Epithelial cell of esophagus (primary cell): Measurements from ENCODE around the gene ADAM33.

Experiments used
- DNase-seq: peaks from one replicate; pipeline ENCODE4 v3.0.0; 2010; ENCODE audit warnings: low read depth
- H3K4me3 ChIP-seq: 2 replicates; pipeline ENCODE4 v1.5.1; 2011; ENCODE audit warnings: mild to moderate bottlenecking, low read length, control low read depth
- CTCF ChIP-seq: IDR thresholded peaks from 2 replicates; pipeline ENCODE4 v1.5.1; 2011; ENCODE audit warnings: low read depth, mild to moderate bottlenecking, low read length, control low read depth, inconsistent platforms; ENCODE audit not compliant: insufficient read depth; ENCODE audit errors: missing control alignments

ADAM33 gene

GRCh38 chr20:3652676-3653596 lies 28.9 kb downstream of the ADAM33 start:
- TF ChIP-seq CTCF = no peak
- no peak for DNase-seq

GRCh38 chr20:3652221-3652620 lies 29.6 kb downstream of the ADAM33 start:
- no peak for DNase-seq
- no peak for TF ChIP-seq CTCF

More at GRCh38 chr20:3652676-3653596, 28.9 kb downstream of the ADAM33 start:
- H3K4me3 ChIP-seq = no peak overlapping the region

GRCh38 chr20:3651204-3651962 lies 30.4 kb downstream of the ADAM33 start:
- no peak overlapping the region for H3K4me3 ChIP-seq
- DNase-seq = no peak
- TF ChIP-seq CTCF = no peak

More at GRCh38 chr20:3652221-3652620, 29.6 kb downstream of the ADAM33 start:
- H3K4me3 ChIP-seq = no peak overlapping the region

GRCh38 chr20:3648951-3649350 lies 32.9 kb downstream of the ADAM33 start:
- no peak for DNase-seq
- TF ChIP-seq CTCF = no peak
- no peak overlapping the region for H3K4me3 ChIP-seq

GRCh38 chr20:3647473-3647872 lies 34.3 kb downstream of the ADAM33 start:
- H3K4me3 ChIP-seq = no peak overlapping the region
- TF ChIP-seq CTCF = no peak
- no peak for DNase-seq

GRCh38 chr20:3646651-3647050 lies 35.2 kb downstream of the ADAM33 start:
- H3K4me3 ChIP-seq = no peak overlapping the region
- peak; percentile 39 for DNase-seq
- no peak for TF ChIP-seq CTCF

GRCh38 chr20:3646067-3646440 lies 35.8 kb downstream of the ADAM33 start:
- no peak for TF ChIP-seq CTCF
- no peak overlapping the region for H3K4me3 ChIP-seq
- peak; percentile 59 for DNase-seq
